ENCODE data around the gene RCC1.
"Not testable (repeated sequence)": the region's sequence is repeated elsewhere in the genome, so short reads cannot be mapped to it uniquely, and the experiment has no call there.

RCC1 gene

DNA sequence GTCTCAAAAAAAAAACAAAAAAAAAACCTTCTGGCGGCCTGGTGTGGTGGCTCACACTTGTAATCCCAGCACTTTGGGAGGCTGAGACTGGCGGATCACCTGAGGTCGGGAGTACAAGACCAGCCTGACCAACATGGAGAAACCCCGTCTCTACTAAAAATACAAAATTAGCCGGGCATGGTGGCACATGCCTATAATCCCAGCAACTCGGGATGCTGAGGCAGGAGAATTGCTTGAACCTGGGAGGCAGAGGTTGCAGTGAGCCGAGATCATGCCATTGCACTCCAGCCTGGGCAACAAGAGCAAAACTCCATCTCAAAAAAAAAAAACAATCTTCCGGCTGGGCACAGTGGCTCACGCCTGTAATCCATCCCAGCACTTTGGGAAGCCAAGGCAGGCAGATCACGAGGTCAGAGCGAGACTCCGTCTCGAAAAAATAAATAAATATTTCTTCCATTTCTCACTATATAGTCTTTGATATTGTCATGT, 8.6 kb downstream of the RCC1 start:
- H3K4me1 ChIP-seq (ENCODE audit: control insufficient read depth, low read depth, low read length), result peaks cover 13% of the 10 kb centered on the region

DNA sequence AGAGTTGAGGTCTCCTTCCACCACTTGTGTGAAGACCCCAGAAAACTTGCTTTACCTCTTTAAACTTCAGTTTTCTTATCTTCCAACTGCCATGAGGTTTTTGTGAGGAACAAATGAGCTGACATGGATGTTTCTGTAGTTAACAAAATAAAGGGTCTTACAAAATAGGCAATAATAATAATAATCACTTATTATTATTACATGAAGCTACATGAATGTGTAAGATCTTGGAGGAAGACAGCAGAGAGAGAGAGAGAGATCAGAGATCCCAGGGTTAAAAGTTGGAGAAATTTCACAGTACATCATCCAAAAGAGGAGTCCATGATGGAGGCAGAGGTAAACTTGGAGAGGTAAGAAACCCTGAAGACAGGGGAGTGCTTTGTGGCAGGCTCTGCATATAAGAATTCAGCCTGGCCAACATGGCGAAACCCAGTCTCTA, 10.7 kb downstream of the RCC1 start:
- Histone ChIP-seq H3K27me3 (ENCODE audit: control insufficient read depth, insufficient read depth, low read length) (no peaks in the 10 kb centered on the region), H3K4me3 (ENCODE audit: low read length) (no peak overlapping the region), H3K27ac (ENCODE audit: low read length) (no peak overlapping the region), H3K4me1 (ENCODE audit: control insufficient read depth, low read depth, low read length) (peaks cover 10% of the 10 kb centered on the region), H3K9me3 (ENCODE audit: control insufficient read depth, low read depth, low read length) (no peaks in the 10 kb centered on the region), H3K9ac (ENCODE audit: low read length) (no peak overlapping the region), H3K36me3 (ENCODE audit: control insufficient read depth, low read depth, low read length) (peaks cover 8% of the 10 kb centered on the region)

More for the DNA sequence above, 8.6 kb downstream of the RCC1 start:
- H3K27ac ChIP-seq (ENCODE audit: low read length); H3K4me3 ChIP-seq (ENCODE audit: low read length); H3K9me3 ChIP-seq (ENCODE audit: control insufficient read depth, low read depth, low read length); H3K27me3 ChIP-seq (ENCODE audit: control insufficient read depth, insufficient read depth, low read length); H3K9ac ChIP-seq (ENCODE audit: low read length): not testable (repeated sequence)
- peaks cover 25% of the 10 kb centered on the region for H3K36me3 ChIP-seq (ENCODE audit: control insufficient read depth, low read depth, low read length)

DNA sequence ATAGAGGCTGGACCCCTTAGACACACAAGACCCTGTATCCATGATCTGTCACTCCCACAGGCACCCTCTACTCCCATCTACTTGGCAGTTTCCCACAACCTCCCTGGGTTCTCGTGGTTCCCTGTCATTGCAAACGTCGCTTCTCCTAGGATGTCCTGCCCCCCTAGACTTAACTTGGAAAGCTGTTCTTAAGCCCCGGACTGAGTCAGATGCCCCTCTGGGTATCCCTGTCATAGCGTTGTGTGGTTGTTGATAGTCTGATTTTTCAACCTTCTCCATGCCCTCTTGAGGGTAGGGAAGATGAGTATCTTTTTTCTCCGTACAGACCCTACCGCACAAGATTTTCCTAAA, 11.8 kb downstream of the RCC1 start:
- peak overlapping the region; percentile 99 for H3K4me3 ChIP-seq (ENCODE audit: low read length)
- H3K9ac ChIP-seq (ENCODE audit: low read length), result peak overlapping the region; percentile 98
- H3K4me1 ChIP-seq (ENCODE audit: control insufficient read depth, low read depth, low read length), result peaks cover 17% of the 10 kb centered on the region
- H3K27ac ChIP-seq (ENCODE audit: low read length), result no peak overlapping the region
- peaks cover under 1% of the 10 kb centered on the region for H3K36me3 ChIP-seq (ENCODE audit: control insufficient read depth, low read depth, low read length)
- no peaks in the 10 kb centered on the region for H3K27me3 ChIP-seq (ENCODE audit: control insufficient read depth, insufficient read depth, low read length)
- no peaks in the 10 kb centered on the region for H3K9me3 ChIP-seq (ENCODE audit: control insufficient read depth, low read depth, low read length)

DNA sequence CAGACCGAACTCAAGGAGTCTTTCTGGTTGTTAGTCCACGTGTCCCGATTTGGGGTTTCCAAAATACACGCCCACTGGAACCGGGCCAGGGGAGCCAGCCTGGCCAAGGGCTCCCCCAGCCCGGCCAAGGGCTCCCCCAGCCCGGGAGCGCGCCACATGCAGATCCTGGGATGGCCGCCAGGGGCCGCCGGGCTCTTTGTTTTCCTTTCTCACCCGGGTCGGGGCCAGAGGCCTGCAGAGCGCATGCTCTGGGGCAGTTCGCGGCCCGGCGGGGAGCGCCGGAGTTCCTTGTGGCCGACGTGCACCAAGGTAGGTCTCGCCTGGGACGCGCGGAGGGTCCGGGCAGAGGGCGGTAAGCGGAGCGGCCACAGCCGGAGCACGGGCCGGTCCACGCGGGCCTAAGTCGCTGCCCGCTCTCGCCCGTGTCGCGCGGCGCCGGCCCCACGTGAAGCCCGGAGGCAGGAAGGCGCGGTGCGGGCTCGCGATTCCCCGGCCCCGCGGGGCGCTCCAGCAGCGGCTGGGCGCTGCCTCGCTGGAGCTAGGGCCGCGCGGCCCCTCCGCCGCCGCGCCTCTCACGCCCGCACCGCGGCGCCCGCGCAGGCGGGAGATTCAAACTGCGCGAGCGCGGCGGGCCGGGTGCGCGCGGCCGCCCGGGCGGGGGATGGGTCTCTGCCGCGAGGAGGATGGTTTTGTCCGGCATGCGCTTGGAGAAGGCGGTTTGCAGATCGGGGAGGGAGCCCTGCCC, 12.3 kb downstream of the RCC1 start:
- Histone ChIP-seq H3K27ac (ENCODE audit: low read length) (peak overlapping the region; percentile 92), H3K36me3 (ENCODE audit: control insufficient read depth, low read depth, low read length) (peaks cover under 1% of the 10 kb centered on the region), H3K4me3 (ENCODE audit: low read length) (peak overlapping the region; percentile 99), H3K27me3 (ENCODE audit: control insufficient read depth, insufficient read depth, low read length) (no peaks in the 10 kb centered on the region), H3K4me1 (ENCODE audit: control insufficient read depth, low read depth, low read length) (peaks cover 18% of the 10 kb centered on the region), H3K9me3 (ENCODE audit: control insufficient read depth, low read depth, low read length) (no peaks in the 10 kb centered on the region), H3K9ac (ENCODE audit: low read length) (peak overlapping the region; percentile 98)

DNA sequence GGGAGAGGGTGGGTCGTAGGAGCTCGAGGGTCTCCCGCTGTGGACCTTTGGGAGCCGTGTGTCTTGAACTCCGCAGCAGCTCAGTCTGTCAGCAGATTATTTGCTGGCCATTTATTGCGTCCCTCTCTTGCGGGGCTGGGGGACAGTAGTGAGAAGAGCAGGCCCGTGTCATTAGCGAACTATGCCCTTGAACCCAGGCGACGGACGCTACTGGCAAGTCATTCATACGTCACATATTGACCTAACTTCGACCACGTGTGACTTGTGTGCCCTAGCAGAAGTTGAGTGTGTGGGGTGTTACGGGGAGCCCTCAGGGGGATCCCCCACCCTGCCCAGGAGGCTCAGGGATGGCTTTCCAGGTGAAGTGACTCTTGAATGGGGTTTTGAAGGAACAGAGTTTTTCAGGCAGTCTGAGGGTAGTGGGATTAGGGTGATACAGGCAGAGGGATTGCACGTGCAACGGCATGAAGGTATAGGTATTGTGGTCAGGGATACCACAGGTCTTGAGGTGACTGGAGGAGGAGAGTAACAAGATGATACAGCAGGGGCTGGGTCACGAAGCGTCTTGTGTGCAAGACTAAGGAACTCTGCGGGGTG, 13.0 kb downstream of the RCC1 start:
- peaks cover 5% of the 10 kb centered on the region for H3K36me3 ChIP-seq (ENCODE audit: control insufficient read depth, low read depth, low read length)
- H3K4me1 ChIP-seq (ENCODE audit: control insufficient read depth, low read depth, low read length), result peaks cover 22% of the 10 kb centered on the region
- peak overlapping the region; percentile 92 for H3K27ac ChIP-seq (ENCODE audit: low read length)
- no peaks in the 10 kb centered on the region for H3K27me3 ChIP-seq (ENCODE audit: control insufficient read depth, insufficient read depth, low read length)
- H3K9me3 ChIP-seq (ENCODE audit: control insufficient read depth, low read depth, low read length), result no peaks in the 10 kb centered on the region
- H3K4me3 ChIP-seq (ENCODE audit: low read length), result peak overlapping the region; percentile 99
- H3K9ac ChIP-seq (ENCODE audit: low read length), result peak overlapping the region; percentile 98

DNA sequence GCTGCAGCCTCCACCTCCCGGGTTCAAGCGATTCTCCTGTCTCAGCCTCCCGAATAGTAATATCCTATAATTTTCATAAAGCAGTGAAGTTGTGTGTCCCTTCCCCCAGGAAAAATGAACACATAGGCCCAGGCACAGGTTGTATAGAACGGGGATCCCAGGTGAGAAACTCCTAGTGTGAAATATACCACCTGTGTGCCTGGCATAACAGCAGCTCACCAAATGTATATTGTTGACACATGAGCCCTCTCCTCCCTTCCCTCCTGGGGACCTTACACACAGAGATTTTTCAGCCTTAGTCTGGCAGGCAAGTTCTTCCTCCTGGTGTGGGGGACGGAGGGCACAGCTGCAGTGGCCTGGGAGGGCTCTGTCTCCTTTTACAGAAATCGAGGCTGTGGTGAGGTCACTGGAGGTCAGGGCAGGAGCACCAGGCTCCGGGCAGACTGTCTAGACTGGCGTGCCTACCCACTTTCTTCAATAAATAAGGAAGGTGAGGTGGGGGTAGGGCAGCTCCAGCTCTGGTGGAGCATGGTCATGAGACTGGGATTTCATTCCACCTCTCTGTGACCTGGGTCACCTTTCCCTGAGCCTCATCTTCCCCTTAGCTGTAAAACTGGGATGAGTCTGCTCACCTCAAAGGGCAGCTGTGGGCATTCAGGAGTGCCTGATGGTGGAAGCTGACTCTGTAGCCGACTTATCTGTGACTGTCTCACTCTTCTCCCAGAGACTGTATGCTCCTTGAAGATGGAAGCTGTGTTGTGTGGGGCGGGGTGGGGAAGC, 14.3 kb downstream of the RCC1 start:
- no peak overlapping the region for H3K4me3 ChIP-seq (ENCODE audit: low read length)
- peaks cover 11% of the 10 kb centered on the region for H3K36me3 ChIP-seq (ENCODE audit: control insufficient read depth, low read depth, low read length)
- H3K9me3 ChIP-seq (ENCODE audit: control insufficient read depth, low read depth, low read length), result no peaks in the 10 kb centered on the region
- no peaks in the 10 kb centered on the region for H3K27me3 ChIP-seq (ENCODE audit: control insufficient read depth, insufficient read depth, low read length)
- peaks cover 22% of the 10 kb centered on the region for H3K4me1 ChIP-seq (ENCODE audit: control insufficient read depth, low read depth, low read length)
- H3K27ac ChIP-seq (ENCODE audit: low read length), result no peak overlapping the region
- H3K9ac ChIP-seq (ENCODE audit: low read length), result no peak overlapping the region

DNA sequence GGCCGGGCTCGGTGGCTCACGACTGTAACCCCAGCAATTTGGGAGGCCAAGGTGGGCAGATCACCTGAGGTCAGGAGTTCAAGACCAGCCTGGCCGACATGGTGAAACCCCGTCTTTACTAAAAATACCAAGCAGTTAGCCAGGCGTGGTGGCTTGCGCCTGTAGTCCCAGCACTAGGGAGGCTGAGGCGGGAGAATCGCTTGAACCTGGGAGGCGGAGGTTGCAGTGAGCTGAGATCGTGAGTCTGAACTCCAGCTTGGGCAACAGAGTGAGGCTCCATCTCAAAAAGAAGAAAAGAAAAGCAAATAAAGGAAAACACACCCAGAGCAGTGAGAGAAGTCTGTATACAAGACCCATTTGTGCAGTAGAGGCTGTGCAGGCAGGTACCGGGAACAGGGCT, 15.0 kb downstream of the RCC1 start:
- not testable (repeated sequence) for H3K27ac ChIP-seq (ENCODE audit: low read length); H3K4me3 ChIP-seq (ENCODE audit: low read length); H3K9ac ChIP-seq (ENCODE audit: low read length); H3K27me3 ChIP-seq (ENCODE audit: control insufficient read depth, insufficient read depth, low read length); H3K9me3 ChIP-seq (ENCODE audit: control insufficient read depth, low read depth, low read length)
- Histone ChIP-seq H3K36me3 (ENCODE audit: control insufficient read depth, low read depth, low read length) (peaks cover 11% of the 10 kb centered on the region), H3K4me1 (ENCODE audit: control insufficient read depth, low read depth, low read length) (peaks cover 22% of the 10 kb centered on the region)

DNA sequence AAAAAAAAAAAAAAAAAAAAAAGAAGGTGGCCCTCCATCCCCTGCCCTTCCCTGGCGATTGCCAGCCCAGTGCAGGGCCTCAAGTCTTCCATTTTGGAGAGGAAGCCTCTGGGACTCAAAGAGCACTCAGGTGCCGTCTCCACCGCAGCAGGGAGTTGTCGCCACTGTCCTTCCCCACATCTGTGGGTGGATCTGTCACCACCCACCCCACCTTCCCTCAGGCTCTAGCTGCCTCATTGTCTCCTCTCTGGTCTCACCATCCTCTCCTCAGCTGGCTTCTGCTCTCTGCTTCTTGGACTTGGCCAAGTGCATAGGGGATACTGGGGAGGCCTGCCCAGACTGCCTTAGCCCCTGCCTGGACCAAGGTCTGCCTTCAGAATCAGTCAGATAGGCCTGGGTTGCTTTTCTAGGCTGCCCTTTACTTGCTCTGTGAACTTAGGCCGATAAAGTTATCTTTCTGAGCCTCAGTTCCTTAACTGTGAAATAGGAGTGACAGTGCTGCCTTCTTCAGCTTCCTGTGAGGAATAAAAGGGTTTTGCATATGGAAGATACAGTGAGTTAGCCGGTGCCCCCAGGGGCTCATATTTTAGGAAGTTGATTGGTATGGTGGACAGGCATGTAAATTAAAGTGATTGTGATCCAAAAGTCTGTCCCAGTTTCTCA, 15.8 kb downstream of the RCC1 start:
- H3K4me1 ChIP-seq (ENCODE audit: control insufficient read depth, low read depth, low read length), result peaks cover 22% of the 10 kb centered on the region
- H3K27ac ChIP-seq (ENCODE audit: low read length), result no peak overlapping the region
- H3K9ac ChIP-seq (ENCODE audit: low read length), result no peak overlapping the region
- H3K27me3 ChIP-seq (ENCODE audit: control insufficient read depth, insufficient read depth, low read length), result no peaks in the 10 kb centered on the region
- no peaks in the 10 kb centered on the region for H3K9me3 ChIP-seq (ENCODE audit: control insufficient read depth, low read depth, low read length)
- H3K36me3 ChIP-seq (ENCODE audit: control insufficient read depth, low read depth, low read length), result peaks cover 11% of the 10 kb centered on the region
- no peak overlapping the region for H3K4me3 ChIP-seq (ENCODE audit: low read length)

DNA sequence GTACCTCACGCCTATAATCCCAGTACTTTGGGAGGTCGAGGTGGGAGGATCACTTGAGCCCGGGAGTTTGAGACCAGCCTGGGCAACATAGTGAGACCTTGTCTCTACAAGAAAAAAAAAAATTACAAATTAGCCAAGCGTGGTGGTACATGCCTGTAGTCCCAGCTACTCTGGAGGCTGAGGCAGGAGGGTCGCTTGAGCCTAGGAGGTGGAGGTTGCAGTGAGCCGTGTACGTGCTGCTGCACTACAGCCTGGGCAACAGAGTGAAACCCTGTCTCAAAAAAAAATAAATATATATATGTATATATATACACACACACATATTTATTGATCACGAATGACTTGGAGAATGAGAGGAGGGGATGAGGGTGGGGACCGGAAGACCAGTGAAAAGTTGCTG, 16.7 kb downstream of the RCC1 start:
- not testable (repeated sequence) for H3K4me3 ChIP-seq (ENCODE audit: low read length); H3K27me3 ChIP-seq (ENCODE audit: control insufficient read depth, insufficient read depth, low read length); H3K9ac ChIP-seq (ENCODE audit: low read length); H3K9me3 ChIP-seq (ENCODE audit: control insufficient read depth, low read depth, low read length); H3K27ac ChIP-seq (ENCODE audit: low read length)
- H3K4me1 ChIP-seq (ENCODE audit: control insufficient read depth, low read depth, low read length), result peaks cover 22% of the 10 kb centered on the region
- peaks cover 15% of the 10 kb centered on the region for H3K36me3 ChIP-seq (ENCODE audit: control insufficient read depth, low read depth, low read length)

DNA sequence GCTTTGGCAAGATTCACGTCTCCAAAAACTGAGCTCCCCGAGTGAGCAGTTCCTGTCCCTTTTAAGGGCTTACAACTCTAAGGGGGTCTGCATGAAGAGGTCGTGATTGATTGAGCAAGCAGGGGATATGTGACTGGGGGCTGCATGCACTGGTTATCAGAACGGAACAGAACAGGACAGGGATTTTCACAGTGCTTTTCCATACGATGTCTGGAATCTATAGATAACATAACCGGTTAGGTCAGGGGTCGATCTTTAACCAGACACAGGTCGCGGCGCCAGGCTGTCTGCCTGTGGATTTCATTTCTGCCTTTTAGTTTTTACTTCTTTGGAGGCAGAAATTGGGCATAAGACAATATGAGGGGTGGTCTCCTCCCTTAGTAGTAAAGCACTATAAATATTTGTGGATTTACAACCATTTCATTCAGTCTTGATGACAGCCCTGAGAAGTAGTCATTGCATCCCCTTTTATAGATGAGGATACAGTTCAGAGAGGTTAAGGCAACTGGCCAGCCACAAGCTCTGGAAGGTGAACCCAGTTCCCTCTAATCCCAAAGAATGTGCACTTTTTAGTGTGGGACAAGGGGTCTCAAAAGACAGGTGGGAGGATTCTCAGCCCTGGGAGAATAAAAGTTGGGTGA, 19.3 kb downstream of the RCC1 start:
- not testable (repeated sequence) for H3K27ac ChIP-seq (ENCODE audit: low read length); H3K4me3 ChIP-seq (ENCODE audit: low read length); H3K9ac ChIP-seq (ENCODE audit: low read length); H3K9me3 ChIP-seq (ENCODE audit: control insufficient read depth, low read depth, low read length); H3K27me3 ChIP-seq (ENCODE audit: control insufficient read depth, insufficient read depth, low read length)
- Histone ChIP-seq H3K4me1 (ENCODE audit: control insufficient read depth, low read depth, low read length) (peaks cover 14% of the 10 kb centered on the region), H3K36me3 (ENCODE audit: control insufficient read depth, low read depth, low read length) (peaks cover 23% of the 10 kb centered on the region)

DNA sequence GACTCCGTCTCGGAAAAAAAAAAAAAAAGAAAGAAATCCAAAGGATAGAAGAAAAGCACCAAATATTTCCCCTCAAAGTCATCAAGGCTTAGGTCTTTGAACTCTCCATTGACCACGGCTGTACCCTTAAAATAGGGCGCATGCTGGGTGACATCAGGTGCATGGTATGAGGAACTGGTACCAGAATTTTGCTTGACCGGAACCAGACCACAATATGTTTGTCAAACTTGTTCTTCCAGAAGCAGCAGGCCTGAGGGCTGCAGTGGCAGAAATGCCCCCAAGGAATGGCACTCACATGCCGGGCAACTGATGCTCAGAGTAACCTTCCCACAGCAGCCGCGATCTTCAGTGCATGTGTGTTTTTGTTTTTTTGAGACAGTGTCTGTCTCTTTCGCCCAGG, 21.0 kb downstream of the RCC1 start:
- peaks cover 36% of the 10 kb centered on the region for H3K36me3 ChIP-seq (ENCODE audit: control insufficient read depth, low read depth, low read length)

More for the DNA sequence above, 21.0 kb downstream of the RCC1 start:
- no peaks in the 10 kb centered on the region for H3K27me3 ChIP-seq (ENCODE audit: control insufficient read depth, insufficient read depth, low read length)
- no peak overlapping the region for H3K27ac ChIP-seq (ENCODE audit: low read length)
- H3K4me3 ChIP-seq (ENCODE audit: low read length), result no peak overlapping the region
- no peak overlapping the region for H3K9ac ChIP-seq (ENCODE audit: low read length)
- H3K9me3 ChIP-seq (ENCODE audit: control insufficient read depth, low read depth, low read length), result no peaks in the 10 kb centered on the region
- peaks cover 9% of the 10 kb centered on the region for H3K4me1 ChIP-seq (ENCODE audit: control insufficient read depth, low read depth, low read length)

Measured in iPS-18a (cell line).